WTC11 (cell line): ENCODE results near the gene CLDN2. TPM values are rescaled to one million over a fixed set of nuclear protein-coding genes. Genes with fewer than 3 reads are reported as not detected.

Experiments used
- ATAC-seq: fragments of 200-7000 bp; cut with Tn5 transposase; 2 replicates; pipeline ENCODE4 v1.10.0; 2021; ENCODE audit warnings: mild to moderate bottlenecking, moderate library complexity
- CTCF ChIA-PET: fragments of 300-600 bp; sonication (Branson Sonifier 250); formaldehyde crosslinking; loops from one replicate; lab custom pipeline; 2021; ENCODE audit warnings: antibody characterized with exemption; lab: Charles Lee
- POLR2A ChIA-PET: fragments of 350-600 bp; sonication (Branson Sonifier 250); formaldehyde crosslinking; loops from one replicate; lab custom pipeline; 2021; ENCODE audit warnings: antibody characterized with exemption; lab: Charles Lee
- DNase-seq: peaks from one replicate; pipeline ENCODE4 v3.0.0; 2021; ENCODE audit warnings: low spot score
- H3K27ac Mint-ChIP-seq: 2 replicates; pipeline ENCODE4 v1.8.0; 2021; ENCODE audit warnings: mixed read lengths
- H3K27me3 Mint-ChIP-seq: 2 replicates; pipeline ENCODE4 v1.8.0; 2021; ENCODE audit warnings: low read depth, mild to moderate bottlenecking, moderate library complexity, mixed read lengths
- H3K36me3 Mint-ChIP-seq: 2 replicates; pipeline ENCODE4 v1.8.0; 2021; ENCODE audit warnings: mixed read lengths
- H3K4me1 Mint-ChIP-seq: 2 replicates; pipeline ENCODE4 v1.8.0; 2022; ENCODE audit warnings: mixed read lengths
- H3K4me3 Mint-ChIP-seq: 2 replicates; pipeline ENCODE4 v1.8.0; 2021; ENCODE audit warnings: mild to moderate bottlenecking, moderate library complexity, mixed read lengths
- H3K9me3 Mint-ChIP-seq: 2 replicates; pipeline ENCODE4 v1.8.0; 2021; ENCODE audit warnings: mixed read lengths
- CBFB ChIP-seq: sonication (generic); formaldehyde crosslinking; IDR thresholded peaks from 2 replicates; pipeline ENCODE4 v1.8.1; 2022; ENCODE audit warnings: mild to moderate bottlenecking, low read depth, missing genetic modification reagents
- CREM ChIP-seq: sonication (generic); formaldehyde crosslinking; IDR thresholded peaks from 2 replicates; pipeline ENCODE4 v1.8.1; 2022; ENCODE audit warnings: mild to moderate bottlenecking, missing genetic modification reagents, moderate library complexity
- ETV6 ChIP-seq: sonication (generic); formaldehyde crosslinking; IDR thresholded peaks from 2 replicates; pipeline ENCODE4 v1.8.1; 2022; ENCODE audit warnings: mild to moderate bottlenecking, missing genetic modification reagents
- FOXK1 ChIP-seq: sonication (generic); formaldehyde crosslinking; IDR thresholded peaks from 2 replicates; pipeline ENCODE4 v1.8.0; 2022; ENCODE audit warnings: mild to moderate bottlenecking, moderate library complexity, missing genetic modification reagents
- GRHL2 ChIP-seq: fragments of 250-450 bp; sonication (Bioruptor Pico); IDR thresholded peaks from 2 replicates; pipeline ENCODE4 v1.8.0; 2022; ENCODE audit warnings: mild to moderate bottlenecking, moderate library complexity; ENCODE audit not compliant: insufficient replicate concordance, severe bottlenecking
- HMGA2 ChIP-seq: fragments of 250-450 bp; sonication (Bioruptor Pico); IDR thresholded peaks from 2 replicates; pipeline ENCODE4 v1.4.0; 2021; ENCODE audit warnings: mild to moderate bottlenecking, moderate library complexity
- KAT7 ChIP-seq: sonication (generic); formaldehyde crosslinking; IDR thresholded peaks from 2 replicates; pipeline ENCODE4 v1.8.1; 2023; ENCODE audit warnings: missing genetic modification reagents, mild to moderate bottlenecking, borderline replicate concordance
- NFE2L1 ChIP-seq: sonication (generic); formaldehyde crosslinking; IDR thresholded peaks from 2 replicates; pipeline ENCODE4 v1.8.1; 2023; ENCODE audit warnings: missing genetic modification reagents
- NR1H2 ChIP-seq: sonication (generic); formaldehyde crosslinking; IDR thresholded peaks from 2 replicates; pipeline ENCODE4 v1.9.0; 2021; ENCODE audit warnings: mild to moderate bottlenecking, moderate library complexity, missing genetic modification reagents
- NR2C2 ChIP-seq: sonication (generic); formaldehyde crosslinking; IDR thresholded peaks from 2 replicates; pipeline ENCODE4 v1.8.0; 2022; ENCODE audit warnings: mild to moderate bottlenecking, missing genetic modification reagents
- RELA ChIP-seq: sonication (generic); formaldehyde crosslinking; IDR thresholded peaks from 2 replicates; pipeline ENCODE4 v1.8.1; 2022; ENCODE audit warnings: missing genetic modification reagents, mild to moderate bottlenecking, borderline replicate concordance
- SMAD3 ChIP-seq: sonication (generic); formaldehyde crosslinking; IDR thresholded peaks from 2 replicates; pipeline ENCODE4 v1.8.0; 2022; ENCODE audit warnings: missing genetic modification reagents, mild to moderate bottlenecking, borderline replicate concordance
- ZNF121 ChIP-seq: sonication (generic); formaldehyde crosslinking; IDR thresholded peaks from 2 replicates; pipeline ENCODE4 v1.8.0; 2023; ENCODE audit warnings: missing genetic modification reagents
- ZNF219 ChIP-seq: sonication (generic); formaldehyde crosslinking; IDR thresholded peaks from 2 replicates; pipeline ENCODE4 v1.8.0; 2023; ENCODE audit warnings: missing genetic modification reagents, mild to moderate bottlenecking, borderline replicate concordance
- ZNF671 ChIP-seq: fragments of 250-450 bp; sonication (Bioruptor Pico); IDR thresholded peaks from 2 replicates; pipeline ENCODE4 v1.8.0; 2021; ENCODE audit warnings: mild to moderate bottlenecking
- total RNA-seq: library from RNA; stranded (reverse); gene quantifications from 3 replicates; pipeline ENCODE4 v1.2.3, GENCODE V29; 2021
- TF ChIP-seq, protein P1 (sequence below): fragments of 250-450 bp; sonication (Bioruptor Pico); IDR thresholded peaks from 2 replicates; pipeline ENCODE4 v1.9.0; 2021; ENCODE audit warnings: mild to moderate bottlenecking
- TF ChIP-seq, protein P2 (sequence below): sonication (generic); formaldehyde crosslinking; IDR thresholded peaks from 2 replicates; pipeline ENCODE4 v1.8.1; 2022; ENCODE audit warnings: missing genetic modification reagents, borderline replicate concordance
- TF ChIP-seq, protein P3 (sequence below): sonication (generic); formaldehyde crosslinking; IDR thresholded peaks from 2 replicates; pipeline ENCODE4 v1.8.1; 2023; ENCODE audit warnings: mild to moderate bottlenecking, missing genetic modification reagents
- TF ChIP-seq, protein P4 (sequence below): sonication (generic); formaldehyde crosslinking; IDR thresholded peaks from 2 replicates; pipeline ENCODE4 v1.8.0; 2022; ENCODE audit warnings: mild to moderate bottlenecking, missing genetic modification reagents
- TF ChIP-seq, protein P5 (sequence below): sonication (generic); formaldehyde crosslinking; IDR thresholded peaks from 2 replicates; pipeline ENCODE4 v1.8.0; 2023; ENCODE audit warnings: missing genetic modification reagents
- TF ChIP-seq, protein P6 (sequence below): sonication (generic); formaldehyde crosslinking; IDR thresholded peaks from 2 replicates; pipeline ENCODE4 v1.8.1; 2022; ENCODE audit warnings: mild to moderate bottlenecking, moderate library complexity, missing genetic modification reagents
- TF ChIP-seq, protein P7 (sequence below): sonication (generic); formaldehyde crosslinking; conservative IDR thresholded peaks from 2 replicates; pipeline ENCODE4 v1.8.1; 2022; ENCODE audit warnings: mild to moderate bottlenecking, missing genetic modification reagents

The CLDN2 gene
- total RNA-seq, 1 experiment from 2014 or later: 0.11 TPM

DNA sequence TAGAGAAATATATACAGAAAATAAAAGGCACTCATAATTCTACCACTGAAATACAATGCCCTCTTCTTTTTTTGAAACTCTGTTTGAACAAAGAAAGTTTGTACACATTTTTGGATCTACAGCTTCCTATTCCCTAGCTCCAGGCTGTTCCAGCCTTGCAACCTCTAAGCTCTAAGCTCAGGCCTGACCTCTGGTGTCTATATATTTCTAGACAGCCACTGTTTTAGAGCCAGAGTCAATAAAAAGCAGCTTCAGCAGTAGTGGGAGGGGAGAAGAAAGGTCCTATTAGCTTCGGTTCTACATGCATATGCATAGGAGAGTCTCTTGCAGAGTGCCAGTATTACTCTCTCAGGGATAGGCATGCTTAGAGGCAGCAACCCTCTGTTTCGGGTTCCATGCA lies 39.7 kb downstream of the CLDN2 start:
- no peaks in the 10 kb centered on the region for H3K9me3 Mint-ChIP-seq
- TF ChIP-seq CREM (no peak), KAT7 (CRISPR knock-in tag) (no peak), NR2C2 (CRISPR knock-in tag) (no peak), ZNF671 (CRISPR knock-in tag) (no peak)
- TF ChIP-seq, protein P1, sequence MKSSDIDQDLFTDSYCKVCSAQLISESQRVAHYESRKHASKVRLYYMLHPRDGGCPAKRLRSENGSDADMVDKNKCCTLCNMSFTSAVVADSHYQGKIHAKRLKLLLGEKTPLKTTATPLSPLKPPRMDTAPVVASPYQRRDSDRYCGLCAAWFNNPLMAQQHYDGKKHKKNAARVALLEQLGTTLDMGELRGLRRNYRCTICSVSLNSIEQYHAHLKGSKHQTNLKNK: no peak
- TF ChIP-seq, protein P2, sequence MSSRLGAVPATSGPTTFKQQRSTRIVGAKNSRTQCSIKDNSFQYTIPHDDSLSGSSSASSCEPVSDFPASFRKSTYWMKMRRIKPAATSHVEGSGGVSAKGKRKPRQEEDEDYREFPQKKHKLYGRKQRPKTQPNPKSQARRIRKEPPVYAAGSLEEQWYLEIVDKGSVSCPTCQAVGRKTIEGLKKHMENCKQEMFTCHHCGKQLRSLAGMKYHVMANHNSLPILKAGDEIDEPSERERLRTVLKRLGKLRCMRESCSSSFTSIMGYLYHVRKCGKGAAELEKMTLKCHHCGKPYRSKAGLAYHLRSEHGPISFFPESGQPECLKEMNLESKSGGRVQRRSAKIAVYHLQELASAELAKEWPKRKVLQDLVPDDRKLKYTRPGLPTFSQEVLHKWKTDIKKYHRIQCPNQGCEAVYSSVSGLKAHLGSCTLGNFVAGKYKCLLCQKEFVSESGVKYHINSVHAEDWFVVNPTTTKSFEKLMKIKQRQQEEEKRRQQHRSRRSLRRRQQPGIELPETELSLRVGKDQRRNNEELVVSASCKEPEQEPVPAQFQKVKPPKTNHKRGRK: no peak
- TF ChIP-seq, all 79 proteins: peak for 0
- ChIA-PET POLR2A (interaction anchor here (0.6 kb wide), 1 partner anchor 42 kb away, joined by 9 read pairs; no protein-coding TSS in a partner anchor), CTCF (interaction anchor here (0.7 to 5.4 kb wide), 18 partner anchors 9 to 934 kb away, joined by 3 to 54 read pairs (median 4); partner anchors contain the start of genes CLDN2 and RIPPLY1)
- ATAC-seq (peak; percentile 89), DNase-seq (no peak)
- no peaks in the 10 kb centered on the region for H3K27me3 Mint-ChIP-seq
- peaks cover 18% of the 10 kb centered on the region for H3K36me3 Mint-ChIP-seq
- no peak overlapping the region for H3K27ac Mint-ChIP-seq
- H3K4me3 Mint-ChIP-seq: no peak overlapping the region
- no peaks in the 10 kb centered on the region for H3K4me1 Mint-ChIP-seq

DNA sequence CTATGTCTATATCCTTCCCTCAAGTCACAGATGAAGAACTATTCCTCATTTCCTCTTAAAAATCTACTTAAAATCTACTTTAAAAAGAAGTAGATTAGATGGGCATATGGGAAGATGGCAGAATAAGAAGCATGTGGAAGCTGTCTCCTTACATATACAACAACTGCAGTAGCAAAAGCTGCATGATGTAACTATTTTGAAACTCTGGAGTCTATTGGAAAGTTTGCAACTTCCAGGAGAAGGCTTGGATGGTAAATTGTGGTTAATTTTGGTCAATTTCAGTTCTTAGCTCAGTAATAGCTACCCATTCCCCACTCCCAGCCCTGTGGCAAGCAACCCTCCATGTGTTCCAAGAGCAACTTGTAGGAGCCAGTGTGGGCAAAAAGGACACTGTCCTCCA lies 42.9 kb downstream of the CLDN2 start:
- ATAC-seq (no peak), DNase-seq (no peak)
- Mint-ChIP-seq H3K36me3 (peaks cover 24% of the 10 kb centered on the region), H3K27ac (no peak overlapping the region), H3K27me3 (no peaks in the 10 kb centered on the region)
- POLR2A ChIA-PET: no interaction called here
- TF ChIP-seq ETV6 (no peak), CREM (no peak), GRHL2 (CRISPR knock-in tag) (no peak), CBFB (CRISPR knock-in tag) (no peak), ZNF219 (no peak), SMAD3 (CRISPR knock-in tag) (no peak), KAT7 (CRISPR knock-in tag) (no peak), NFE2L1 (CRISPR knock-in tag) (no peak), NR1H2 (CRISPR knock-in tag) (no peak), FOXK1 (no peak), ZNF121 (CRISPR knock-in tag) (no peak)
- TF ChIP-seq, protein P3, sequence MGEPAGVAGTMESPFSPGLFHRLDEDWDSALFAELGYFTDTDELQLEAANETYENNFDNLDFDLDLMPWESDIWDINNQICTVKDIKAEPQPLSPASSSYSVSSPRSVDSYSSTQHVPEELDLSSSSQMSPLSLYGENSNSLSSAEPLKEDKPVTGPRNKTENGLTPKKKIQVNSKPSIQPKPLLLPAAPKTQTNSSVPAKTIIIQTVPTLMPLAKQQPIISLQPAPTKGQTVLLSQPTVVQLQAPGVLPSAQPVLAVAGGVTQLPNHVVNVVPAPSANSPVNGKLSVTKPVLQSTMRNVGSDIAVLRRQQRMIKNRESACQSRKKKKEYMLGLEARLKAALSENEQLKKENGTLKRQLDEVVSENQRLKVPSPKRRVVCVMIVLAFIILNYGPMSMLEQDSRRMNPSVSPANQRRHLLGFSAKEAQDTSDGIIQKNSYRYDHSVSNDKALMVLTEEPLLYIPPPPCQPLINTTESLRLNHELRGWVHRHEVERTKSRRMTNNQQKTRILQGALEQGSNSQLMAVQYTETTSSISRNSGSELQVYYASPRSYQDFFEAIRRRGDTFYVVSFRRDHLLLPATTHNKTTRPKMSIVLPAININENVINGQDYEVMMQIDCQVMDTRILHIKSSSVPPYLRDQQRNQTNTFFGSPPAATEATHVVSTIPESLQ (CRISPR knock-in tag): no peak
- TF ChIP-seq, protein P2: no peak
- TF ChIP-seq, all 79 proteins: peak for 0
- Mint-ChIP-seq H3K9me3 (peaks cover 6% of the 10 kb centered on the region), H3K4me1 (peaks cover 6% of the 10 kb centered on the region; the same call in 1 of the 2 replicates), H3K4me3 (no peak overlapping the region)
- CTCF ChIA-PET: interaction anchor here (5.4 kb wide), 1 partner anchor 70 kb away, joined by 54 read pairs; no protein-coding TSS in a partner anchor

DNA sequence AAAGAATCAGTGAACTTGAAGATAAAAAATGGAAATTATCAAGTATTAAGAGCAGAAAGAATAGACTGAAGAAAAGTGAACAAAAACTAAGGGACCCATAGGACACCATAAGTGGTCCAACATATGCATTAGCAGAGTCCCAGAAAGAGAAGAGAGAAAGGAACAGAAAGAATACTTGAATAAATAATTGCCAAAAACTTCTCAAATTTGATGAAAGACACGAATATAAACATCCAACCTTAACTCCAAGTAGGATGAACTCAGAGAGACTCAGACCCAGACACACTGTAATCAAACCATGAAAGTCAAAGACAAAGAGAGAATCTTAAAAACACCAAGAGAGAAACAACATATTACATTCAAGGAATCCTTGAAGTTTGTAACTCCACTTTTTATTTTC lies 44.1 kb downstream of the CLDN2 start:
- Mint-ChIP-seq H3K4me1 (peaks cover 6% of the 10 kb centered on the region; the same call in 1 of the 2 replicates), H3K27me3 (no peaks in the 10 kb centered on the region; the same call in 1 of the 2 replicates), H3K9me3 (peaks cover 12% of the 10 kb centered on the region), H3K27ac (no peak overlapping the region), H3K36me3 (peaks cover 31% of the 10 kb centered on the region), H3K4me3 (no peak overlapping the region)
- ATAC-seq (no peak), DNase-seq (no peak)
- ChIA-PET CTCF (no interaction called here), POLR2A (no interaction called here)
- TF ChIP-seq, protein P4, sequence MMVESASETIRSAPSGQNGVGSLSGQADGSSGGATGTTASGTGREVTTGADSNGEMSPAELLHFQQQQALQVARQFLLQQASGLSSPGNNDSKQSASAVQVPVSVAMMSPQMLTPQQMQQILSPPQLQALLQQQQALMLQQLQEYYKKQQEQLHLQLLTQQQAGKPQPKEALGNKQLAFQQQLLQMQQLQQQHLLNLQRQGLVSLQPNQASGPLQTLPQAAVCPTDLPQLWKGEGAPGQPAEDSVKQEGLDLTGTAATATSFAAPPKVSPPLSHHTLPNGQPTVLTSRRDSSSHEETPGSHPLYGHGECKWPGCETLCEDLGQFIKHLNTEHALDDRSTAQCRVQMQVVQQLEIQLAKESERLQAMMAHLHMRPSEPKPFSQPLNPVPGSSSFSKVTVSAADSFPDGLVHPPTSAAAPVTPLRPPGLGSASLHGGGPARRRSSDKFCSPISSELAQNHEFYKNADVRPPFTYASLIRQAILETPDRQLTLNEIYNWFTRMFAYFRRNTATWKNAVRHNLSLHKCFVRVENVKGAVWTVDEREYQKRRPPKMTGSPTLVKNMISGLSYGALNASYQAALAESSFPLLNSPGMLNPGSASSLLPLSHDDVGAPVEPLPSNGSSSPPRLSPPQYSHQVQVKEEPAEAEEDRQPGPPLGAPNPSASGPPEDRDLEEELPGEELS (CRISPR knock-in tag): no peak
- TF ChIP-seq, protein P5, sequence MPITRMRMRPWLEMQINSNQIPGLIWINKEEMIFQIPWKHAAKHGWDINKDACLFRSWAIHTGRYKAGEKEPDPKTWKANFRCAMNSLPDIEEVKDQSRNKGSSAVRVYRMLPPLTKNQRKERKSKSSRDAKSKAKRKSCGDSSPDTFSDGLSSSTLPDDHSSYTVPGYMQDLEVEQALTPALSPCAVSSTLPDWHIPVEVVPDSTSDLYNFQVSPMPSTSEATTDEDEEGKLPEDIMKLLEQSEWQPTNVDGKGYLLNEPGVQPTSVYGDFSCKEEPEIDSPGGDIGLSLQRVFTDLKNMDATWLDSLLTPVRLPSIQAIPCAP (CRISPR knock-in tag): no peak
- TF ChIP-seq, protein P6, sequence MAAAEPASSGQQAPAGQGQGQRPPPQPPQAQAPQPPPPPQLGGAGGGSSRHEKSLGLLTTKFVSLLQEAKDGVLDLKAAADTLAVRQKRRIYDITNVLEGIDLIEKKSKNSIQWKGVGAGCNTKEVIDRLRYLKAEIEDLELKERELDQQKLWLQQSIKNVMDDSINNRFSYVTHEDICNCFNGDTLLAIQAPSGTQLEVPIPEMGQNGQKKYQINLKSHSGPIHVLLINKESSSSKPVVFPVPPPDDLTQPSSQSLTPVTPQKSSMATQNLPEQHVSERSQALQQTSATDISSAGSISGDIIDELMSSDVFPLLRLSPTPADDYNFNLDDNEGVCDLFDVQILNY (CRISPR knock-in tag): no peak
- no peak for TF ChIP-seq RELA (CRISPR knock-in tag)
- TF ChIP-seq, protein P7, sequence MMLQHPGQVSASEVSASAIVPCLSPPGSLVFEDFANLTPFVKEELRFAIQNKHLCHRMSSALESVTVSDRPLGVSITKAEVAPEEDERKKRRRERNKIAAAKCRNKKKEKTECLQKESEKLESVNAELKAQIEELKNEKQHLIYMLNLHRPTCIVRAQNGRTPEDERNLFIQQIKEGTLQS (CRISPR knock-in tag): no peak
- TF ChIP-seq HMGA2 (CRISPR knock-in tag): no peak
